Measurements from ENCODE around the gene CCDC126.
"Not testable (repeated sequence)": the region's sequence is repeated elsewhere in the genome, so short reads cannot be mapped to it uniquely, and the experiment has no call there.

The CCDC126 gene

GRCh38 chr7:23680414-23681405 is 83.5 kb downstream of the CCDC126 start:
- no peak overlapping the region for H2AFZ ChIP-seq (ENCODE audit: low read depth)
- no peak overlapping the region for H3K27ac ChIP-seq
- H3K9ac ChIP-seq: no peak overlapping the region
- no peaks in the 10 kb centered on the region for H3K27me3 ChIP-seq (ENCODE audit: insufficient read depth, low read depth)
- no peak for TF ChIP-seq CTCF (conservative IDR thresholded peaks at IDR 0.05; ENCODE audit: low read depth, low read length)
- H3K4me2 ChIP-seq: no peak overlapping the region
- no peaks in the 10 kb centered on the region for H3K36me3 ChIP-seq (ENCODE audit: insufficient read depth)
- H3K4me1 ChIP-seq (ENCODE audit: low read depth, poor library complexity, severe bottlenecking): no peaks in the 10 kb centered on the region
- no peaks in the 10 kb centered on the region for H3K79me2 ChIP-seq (ENCODE audit: insufficient read depth, low read depth)
- H3K4me3 ChIP-seq (IDR thresholded peaks at IDR 0.05; ENCODE audit: insufficient read depth, low read depth, low read length): no peak overlapping the region
- H4K20me1 ChIP-seq (ENCODE audit: insufficient read depth): no peaks in the 10 kb centered on the region

GRCh38 chr7:23684041-23684440 is 86.9 kb downstream of the CCDC126 start:
- H3K4me3 ChIP-seq (IDR thresholded peaks at IDR 0.05; ENCODE audit: insufficient read depth, low read depth, low read length); H3K27me3 ChIP-seq (ENCODE audit: insufficient read depth, low read depth); H3K36me3 ChIP-seq (ENCODE audit: insufficient read depth); H3K4me1 ChIP-seq (ENCODE audit: low read depth, poor library complexity, severe bottlenecking); H3K27ac ChIP-seq; H3K9ac ChIP-seq; H3K4me2 ChIP-seq; H3K79me2 ChIP-seq (ENCODE audit: insufficient read depth, low read depth); H2AFZ ChIP-seq (ENCODE audit: low read depth); H4K20me1 ChIP-seq (ENCODE audit: insufficient read depth): not testable (repeated sequence)

- H3K27me3 ChIP-seq (ENCODE audit: insufficient read depth, low read depth): no peaks in the 10 kb centered on the region
- H3K4me3 ChIP-seq (IDR thresholded peaks at IDR 0.05; ENCODE audit: insufficient read depth, low read depth, low read length): no peak overlapping the region
- H3K9ac ChIP-seq: no peak overlapping the region
- no peaks in the 10 kb centered on the region for H3K4me1 ChIP-seq (ENCODE audit: low read depth, poor library complexity, severe bottlenecking)
- no peak overlapping the region for H3K4me2 ChIP-seq
- H3K27ac ChIP-seq: no peak overlapping the region
- no peaks in the 10 kb centered on the region for H4K20me1 ChIP-seq (ENCODE audit: insufficient read depth)
- no peak overlapping the region for H2AFZ ChIP-seq (ENCODE audit: low read depth)
- no peaks in the 10 kb centered on the region for H3K36me3 ChIP-seq (ENCODE audit: insufficient read depth)
- no peaks in the 10 kb centered on the region for H3K79me2 ChIP-seq (ENCODE audit: insufficient read depth, low read depth)
- no peak for TF ChIP-seq CTCF (conservative IDR thresholded peaks at IDR 0.05; ENCODE audit: low read depth, low read length)
Measured at GRCh38 chr7:23685731-23686130, 88.5 kb downstream of the CCDC126 start.

GRCh38 chr7:23687011-23687410 is 89.8 kb downstream of the CCDC126 start:
- H3K4me3 ChIP-seq (IDR thresholded peaks at IDR 0.05; ENCODE audit: insufficient read depth, low read depth, low read length): no peak overlapping the region
- H3K79me2 ChIP-seq (ENCODE audit: insufficient read depth, low read depth): no peaks in the 10 kb centered on the region
- H4K20me1 ChIP-seq (ENCODE audit: insufficient read depth): no peaks in the 10 kb centered on the region
- TF ChIP-seq CTCF (conservative IDR thresholded peaks at IDR 0.05; ENCODE audit: low read depth, low read length): no peak
- H3K9ac ChIP-seq: no peak overlapping the region
- H3K4me1 ChIP-seq (ENCODE audit: low read depth, poor library complexity, severe bottlenecking): no peaks in the 10 kb centered on the region
- no peak overlapping the region for H3K4me2 ChIP-seq
- no peaks in the 10 kb centered on the region for H3K36me3 ChIP-seq (ENCODE audit: insufficient read depth)
- H3K27ac ChIP-seq: no peak overlapping the region
- H2AFZ ChIP-seq (ENCODE audit: low read depth): no peak overlapping the region
- no peaks in the 10 kb centered on the region for H3K27me3 ChIP-seq (ENCODE audit: insufficient read depth, low read depth)

- Histone ChIP-seq H3K4me3 (IDR thresholded peaks at IDR 0.05; ENCODE audit: insufficient read depth, low read depth, low read length) (no peak overlapping the region), H3K9ac (no peak overlapping the region), H3K27ac (no peak overlapping the region), H3K4me1 (ENCODE audit: low read depth, poor library complexity, severe bottlenecking) (no peaks in the 10 kb centered on the region), H3K36me3 (ENCODE audit: insufficient read depth) (no peaks in the 10 kb centered on the region), H2AFZ (ENCODE audit: low read depth) (no peak overlapping the region), H3K27me3 (ENCODE audit: insufficient read depth, low read depth) (no peaks in the 10 kb centered on the region), H4K20me1 (ENCODE audit: insufficient read depth) (no peaks in the 10 kb centered on the region), H3K79me2 (ENCODE audit: insufficient read depth, low read depth) (no peaks in the 10 kb centered on the region), H3K4me2 (no peak overlapping the region)
- no peak for TF ChIP-seq CTCF (conservative IDR thresholded peaks at IDR 0.05; ENCODE audit: low read depth, low read length)
Measured at GRCh38 chr7:23689165-23689564, 92.0 kb downstream of the CCDC126 start.

All from KMS-11 (cell line).